Trophoblast cell (in vitro differentiated cells and primary cell): ENCODE results near the gene NHLH2.

Experiments used
- DNase-seq, 2 donors: peaks; one replicate each; pipeline ENCODE4 v3.0.0-alpha.2; 2016
- H2AFZ ChIP-seq: 2 replicates; pipeline ENCODE4 v1.6.1; 2013; ENCODE audit warnings: low read length, moderate library complexity, mild to moderate bottlenecking; ENCODE audit not compliant: insufficient read depth, poor library complexity
- H2AK5ac ChIP-seq: 2 replicates; pipeline ENCODE4 v1.6.1; 2013; ENCODE audit warnings: mild to moderate bottlenecking, low read length
- H2BK120ac ChIP-seq: 2 replicates; pipeline ENCODE4 v1.6.1; 2013; ENCODE audit warnings: low read length, mild to moderate bottlenecking, moderate library complexity; ENCODE audit not compliant: insufficient read depth, poor library complexity
- H2BK12ac ChIP-seq: 2 replicates; pipeline ENCODE4 v1.6.1; 2013; ENCODE audit warnings: mild to moderate bottlenecking, low read length, moderate library complexity
- H2BK5ac ChIP-seq: 2 replicates; pipeline ENCODE4 v1.6.1; 2013; ENCODE audit warnings: low read length, low read depth, moderate library complexity, mild to moderate bottlenecking; ENCODE audit not compliant: poor library complexity
- H3K14ac ChIP-seq: 2 replicates; pipeline ENCODE4 v1.6.1; 2013; ENCODE audit warnings: mild to moderate bottlenecking, low read length
- H3K18ac ChIP-seq: 2 replicates; pipeline ENCODE4 v1.6.1; 2013; ENCODE audit warnings: mild to moderate bottlenecking, low read length
- H3K23ac ChIP-seq: 2 replicates; pipeline ENCODE4 v1.6.1; 2013; ENCODE audit warnings: low read length
- H3K27ac ChIP-seq: 2 replicates; pipeline ENCODE4 v1.5.1; 2013; ENCODE audit warnings: low read depth, mild to moderate bottlenecking, inconsistent platforms, low read length, moderate library complexity
- H3K27me3 ChIP-seq: 2 replicates; pipeline ENCODE4 v1.6.1; 2013; ENCODE audit warnings: inconsistent platforms, mild to moderate bottlenecking, low read length, moderate library complexity; ENCODE audit not compliant: insufficient read depth
- H3K36me3 ChIP-seq, 2 experiments: 1 replicate in 1 of 2; 2 replicates in 1 of 2; pipeline ENCODE4 v1.6.1; 2013; ENCODE audit warnings: low read length in 2 of 2, mild to moderate bottlenecking in 2 of 2, moderate library complexity in 1 of 2; ENCODE audit not compliant: insufficient read depth in 2 of 2, control insufficient read depth in 1 of 2
- H3K4ac ChIP-seq: 2 replicates; pipeline ENCODE4 v1.6.1; 2013; ENCODE audit warnings: low read depth, mild to moderate bottlenecking, low read length, moderate library complexity
- H3K4me1 ChIP-seq, 2 experiments: 1 replicate in 1 of 2; 2 replicates in 1 of 2; pipeline ENCODE4 v1.6.1; 2013; ENCODE audit warnings: low read length in 2 of 2, mild to moderate bottlenecking in 2 of 2, moderate library complexity in 1 of 2; ENCODE audit not compliant: insufficient read depth in 2 of 2, control insufficient read depth in 1 of 2
- H3K4me2 ChIP-seq: 2 replicates; pipeline ENCODE4 v1.6.1; 2013; ENCODE audit warnings: inconsistent platforms, mild to moderate bottlenecking, low read length, moderate library complexity
- H3K4me3 ChIP-seq: 2 replicates; pipeline ENCODE4 v1.5.1; 2013; ENCODE audit warnings: mild to moderate bottlenecking, low read depth, low read length, inconsistent platforms
- H3K79me1 ChIP-seq: one replicate; pipeline ENCODE4 v1.6.1; 2013; ENCODE audit warnings: low read length
- H3K79me2 ChIP-seq: 2 replicates; pipeline ENCODE4 v1.6.1; 2013; ENCODE audit warnings: low read length, mild to moderate bottlenecking; ENCODE audit not compliant: control insufficient read depth, insufficient read depth, poor library complexity
- H3K9ac ChIP-seq: 2 replicates; pipeline ENCODE4 v1.6.1; 2013; ENCODE audit warnings: mild to moderate bottlenecking, low read length
- H3K9me3 ChIP-seq: 2 replicates; pipeline ENCODE4 v1.6.1; 2013; ENCODE audit warnings: low read depth, mild to moderate bottlenecking, control low read depth, inconsistent platforms, low read length; ENCODE audit not compliant: insufficient read depth
- H4K12ac ChIP-seq: 2 replicates; pipeline ENCODE4 v1.6.1; 2013; ENCODE audit warnings: low read depth, mild to moderate bottlenecking, low read length, moderate library complexity
- H4K8ac ChIP-seq: 2 replicates; pipeline ENCODE4 v1.6.1; 2013; ENCODE audit warnings: low read depth, mild to moderate bottlenecking, low read length, moderate library complexity
- H4K91ac ChIP-seq: one replicate; pipeline ENCODE4 v1.6.1; 2013; ENCODE audit warnings: low read depth, mild to moderate bottlenecking, low read length, moderate library complexity
- WGBS: extraction: QIAGEN DNeasy Blood & Tissue Kit; methylation state at CpG from one replicate; pipeline ENCODE4 v1.1.7; 2013; ENCODE audit warnings: missing lambda C conversion rate; ENCODE audit not compliant: insufficient read length, insufficient coverage; ENCODE audit errors: extremely low coverage; 5-methylcytosine and 5-hydroxymethylcytosine counted together

The NHLH2 gene

DNA sequence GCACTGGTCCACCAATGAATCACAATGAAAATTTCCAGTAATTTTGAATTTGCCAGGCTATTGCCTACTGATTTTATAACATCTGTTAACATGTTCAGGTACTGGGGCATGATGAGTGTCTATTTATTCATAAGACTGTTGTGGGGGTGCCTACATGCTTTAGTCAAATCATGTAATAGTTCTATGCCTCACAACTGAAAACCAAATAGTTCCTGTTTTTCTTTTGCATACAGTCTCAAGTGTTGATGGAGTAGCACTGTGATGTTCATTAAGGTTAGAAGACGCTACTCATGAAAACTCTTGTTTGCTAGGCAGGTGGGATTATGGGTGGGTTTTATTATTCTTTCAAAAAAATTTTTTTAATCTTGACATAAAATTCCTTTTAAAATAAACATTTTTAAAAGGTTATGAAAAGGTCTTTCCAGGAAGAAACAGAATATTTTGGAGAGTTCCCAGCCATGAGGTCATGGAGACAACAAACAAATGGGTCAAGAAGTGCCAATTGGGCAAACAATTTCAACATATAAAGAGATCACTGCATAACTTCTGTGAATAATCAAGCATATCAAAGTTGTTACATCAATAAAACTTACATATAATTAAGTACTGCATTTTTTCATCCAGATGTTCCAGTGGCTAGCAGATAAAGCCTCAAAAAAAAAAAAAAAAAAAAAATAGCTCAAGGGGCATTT, 40.2 kb upstream of the NHLH2 start:
- no CpG with 5 or more reads among the region's 1 CpG for WGBS
- no peaks in the 10 kb centered on the region for H3K79me1 ChIP-seq
- H4K8ac ChIP-seq: no peak overlapping the region
- no peak overlapping the region for H2AK5ac ChIP-seq
- H3K4me2 ChIP-seq: no peak overlapping the region
- no peak overlapping the region for H3K27ac ChIP-seq
- no peak overlapping the region for H2BK12ac ChIP-seq
- H3K4me1 ChIP-seq: no peaks in the 10 kb centered on the region
- H2BK120ac ChIP-seq: no peak overlapping the region
- no peak overlapping the region for H3K18ac ChIP-seq
- no peak overlapping the region for H4K12ac ChIP-seq
- no peak overlapping the region for H2BK5ac ChIP-seq
- H3K9me3 ChIP-seq: no peaks in the 10 kb centered on the region
- H4K91ac ChIP-seq: no peak overlapping the region
- H3K4me3 ChIP-seq: no peak overlapping the region
- H3K14ac ChIP-seq: no peak overlapping the region
- H3K79me2 ChIP-seq: no peaks in the 10 kb centered on the region
- no peak overlapping the region for H2AFZ ChIP-seq
- no peak overlapping the region for H3K9ac ChIP-seq
- no peak overlapping the region for H3K4ac ChIP-seq
- no peaks in the 10 kb centered on the region for H3K27me3 ChIP-seq
- no peak overlapping the region for H3K23ac ChIP-seq
- no peaks in the 10 kb centered on the region for H3K36me3 ChIP-seq
- no peak for DNase-seq

DNA sequence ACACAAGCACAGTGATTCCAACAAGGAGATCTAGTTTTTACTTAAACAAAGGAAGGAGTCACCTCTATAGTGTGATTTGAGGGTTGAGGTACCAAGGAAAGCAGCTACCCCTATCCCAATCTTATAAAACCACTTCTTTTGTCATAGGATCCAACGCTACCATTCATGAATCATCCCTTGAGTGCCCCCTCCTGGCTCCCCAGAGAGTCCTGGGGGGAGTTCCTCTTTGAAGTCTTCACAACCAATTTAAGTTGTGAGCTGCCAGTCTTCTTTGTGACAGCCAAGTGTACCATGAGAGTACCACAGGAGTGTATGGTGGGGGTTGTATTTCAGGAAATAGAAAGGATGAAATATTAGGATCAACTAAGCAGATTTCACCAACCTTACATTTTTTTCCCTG, 39.1 kb upstream of the NHLH2 start:
- Histone ChIP-seq H3K9ac (no peak overlapping the region), H3K27ac (no peak overlapping the region), H2BK12ac (no peak overlapping the region), H3K9me3 (no peaks in the 10 kb centered on the region), H3K4me3 (no peak overlapping the region), H4K8ac (no peak overlapping the region), H3K4ac (no peak overlapping the region), H3K36me3 (no peaks in the 10 kb centered on the region), H3K18ac (no peak overlapping the region), H3K27me3 (no peaks in the 10 kb centered on the region), H4K91ac (no peak overlapping the region), H2AK5ac (no peak overlapping the region), H3K79me1 (no peaks in the 10 kb centered on the region), H4K12ac (no peak overlapping the region), H3K14ac (no peak overlapping the region), H3K4me1 (no peaks in the 10 kb centered on the region), H2AFZ (no peak overlapping the region), H3K23ac (no peak overlapping the region), H3K79me2 (no peaks in the 10 kb centered on the region), H2BK120ac (no peak overlapping the region), H2BK5ac (no peak overlapping the region), H3K4me2 (no peak overlapping the region)
- DNase-seq: no peak
- no CpG with 5 or more reads among the region's 1 CpG for WGBS

DNA sequence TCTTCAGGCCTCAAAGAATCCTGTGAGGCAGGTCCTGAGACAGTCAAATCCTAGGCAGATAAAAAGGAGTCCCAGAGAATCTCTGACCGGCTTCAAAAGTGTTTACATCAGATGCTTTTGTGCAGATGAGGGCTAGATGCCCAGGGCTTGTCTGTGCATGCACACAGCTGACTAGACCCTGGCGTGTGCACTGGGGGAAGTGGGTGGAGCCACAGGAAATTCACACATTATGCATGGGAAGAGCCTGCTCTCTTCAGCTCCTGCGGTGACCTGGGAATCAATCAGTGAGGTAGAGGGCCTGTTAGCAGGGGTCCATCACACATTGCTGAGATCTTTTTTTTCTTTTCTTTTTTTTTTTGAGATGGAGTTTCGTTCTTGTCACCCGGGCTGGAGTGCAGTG, 36.6 kb upstream of the NHLH2 start:
- H2AFZ ChIP-seq: no peak overlapping the region
- no peaks in the 10 kb centered on the region for H3K4me1 ChIP-seq
- H3K4me2 ChIP-seq: no peak overlapping the region
- H3K9ac ChIP-seq: no peak overlapping the region
- no peak overlapping the region for H2AK5ac ChIP-seq
- H2BK12ac ChIP-seq: no peak overlapping the region
- no peaks in the 10 kb centered on the region for H3K79me1 ChIP-seq
- H2BK120ac ChIP-seq: no peak overlapping the region
- H3K18ac ChIP-seq: no peak overlapping the region
- no peak overlapping the region for H3K27ac ChIP-seq
- no peaks in the 10 kb centered on the region for H3K36me3 ChIP-seq
- H3K23ac ChIP-seq: no peak overlapping the region
- no peak overlapping the region for H2BK5ac ChIP-seq
- H4K8ac ChIP-seq: no peak overlapping the region
- H3K14ac ChIP-seq: no peak overlapping the region
- DNase-seq: peak; percentile 72 to 87
- no peaks in the 10 kb centered on the region for H3K9me3 ChIP-seq
- WGBS: no CpG with 5 or more reads among the region's 5 CpGs
- H3K79me2 ChIP-seq: no peaks in the 10 kb centered on the region
- H3K27me3 ChIP-seq: no peaks in the 10 kb centered on the region
- no peak overlapping the region for H4K91ac ChIP-seq
- H3K4me3 ChIP-seq: no peak overlapping the region
- no peak overlapping the region for H3K4ac ChIP-seq
- no peak overlapping the region for H4K12ac ChIP-seq

DNA sequence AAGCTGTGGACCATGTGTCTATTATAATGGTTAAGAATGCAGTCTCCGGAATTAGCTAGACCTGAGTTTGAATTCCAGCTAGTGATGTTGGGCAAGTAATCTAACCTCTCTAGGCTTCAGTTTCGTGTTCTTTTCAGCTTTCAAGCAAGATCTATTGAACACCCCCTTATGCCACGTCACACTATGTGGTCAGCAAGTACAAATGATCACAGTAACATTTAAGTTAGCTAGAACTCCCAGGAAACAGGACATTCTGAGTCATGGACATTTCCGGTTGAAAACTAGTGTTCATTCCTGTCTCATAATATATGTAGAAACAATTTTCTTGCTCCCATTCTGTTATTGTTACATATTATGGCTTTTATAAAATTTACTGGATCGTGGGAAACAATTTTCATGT, 34.0 kb upstream of the NHLH2 start:
- WGBS: no CpG with 5 or more reads among the region's 5 CpGs
- H3K23ac ChIP-seq: no peak overlapping the region
- no peak overlapping the region for H3K27ac ChIP-seq
- H4K12ac ChIP-seq: no peak overlapping the region
- H3K4me3 ChIP-seq: no peak overlapping the region
- no peak overlapping the region for H3K4me2 ChIP-seq
- H3K79me2 ChIP-seq: no peaks in the 10 kb centered on the region
- no peaks in the 10 kb centered on the region for H3K36me3 ChIP-seq
- H3K79me1 ChIP-seq: no peaks in the 10 kb centered on the region
- H3K4me1 ChIP-seq: no peaks in the 10 kb centered on the region
- no peak overlapping the region for H2AFZ ChIP-seq
- H2AK5ac ChIP-seq: no peak overlapping the region
- H4K91ac ChIP-seq: no peak overlapping the region
- H3K4ac ChIP-seq: no peak overlapping the region
- H2BK12ac ChIP-seq: no peak overlapping the region
- H3K27me3 ChIP-seq: no peaks in the 10 kb centered on the region
- no peak for DNase-seq
- no peak overlapping the region for H2BK5ac ChIP-seq
- no peak overlapping the region for H3K9ac ChIP-seq
- no peak overlapping the region for H3K18ac ChIP-seq
- no peak overlapping the region for H2BK120ac ChIP-seq
- H3K9me3 ChIP-seq: no peaks in the 10 kb centered on the region
- no peak overlapping the region for H4K8ac ChIP-seq
- no peak overlapping the region for H3K14ac ChIP-seq
